HUES6 (cell line): Measurements from ENCODE around the gene HOXB3.
A peak's percentile ranks its signal among the peaks of the same experiment; 100 is the strongest.

Experiments
- H3K27ac ChIP-seq: 2 replicates; pipeline ENCODE4 v1.7.0; 2013; ENCODE audit warnings: low read depth, mild to moderate bottlenecking, low read length, inconsistent platforms
- H3K27me3 ChIP-seq: 2 replicates; pipeline ENCODE4 v1.6.1; 2013; ENCODE audit warnings: low read length; ENCODE audit not compliant: control insufficient read depth, insufficient read depth
- H3K36me3 ChIP-seq: 2 replicates; pipeline ENCODE4 v1.6.1; 2013; ENCODE audit warnings: low read length; ENCODE audit not compliant: control insufficient read depth, insufficient read depth
- H3K4me1 ChIP-seq: 2 replicates; pipeline ENCODE4 v1.6.1; 2013; ENCODE audit warnings: low read length; ENCODE audit not compliant: control insufficient read depth, insufficient read depth
- H3K4me3 ChIP-seq: 2 replicates; pipeline ENCODE4 v1.5.1; 2013; ENCODE audit warnings: low read depth, low read length
- H3K9ac ChIP-seq: one replicate; pipeline ENCODE4 v1.6.1; 2013; ENCODE audit warnings: mild to moderate bottlenecking, low read length
- H3K9me3 ChIP-seq: 2 replicates; pipeline ENCODE4 v1.6.1; 2013; ENCODE audit warnings: low read depth, low read length; ENCODE audit not compliant: control insufficient read depth, insufficient read depth

HOXB3 gene

GRCh38 chr17:48624544-48625494 is 34.8 kb upstream of the HOXB3 start:
- peaks cover 100% of the 10 kb centered on the region for H3K27me3 ChIP-seq
- H3K4me1 ChIP-seq, result peaks cover 15% of the 10 kb centered on the region; the same call in 1 of the 2 replicates
- H3K27ac ChIP-seq, result no peak overlapping the region
- peak overlapping the region; percentile 83 for H3K9ac ChIP-seq
- H3K4me3 ChIP-seq, result peak overlapping the region; percentile 58
- no peaks in the 10 kb centered on the region for H3K9me3 ChIP-seq
- no peaks in the 10 kb centered on the region for H3K36me3 ChIP-seq

DNA sequence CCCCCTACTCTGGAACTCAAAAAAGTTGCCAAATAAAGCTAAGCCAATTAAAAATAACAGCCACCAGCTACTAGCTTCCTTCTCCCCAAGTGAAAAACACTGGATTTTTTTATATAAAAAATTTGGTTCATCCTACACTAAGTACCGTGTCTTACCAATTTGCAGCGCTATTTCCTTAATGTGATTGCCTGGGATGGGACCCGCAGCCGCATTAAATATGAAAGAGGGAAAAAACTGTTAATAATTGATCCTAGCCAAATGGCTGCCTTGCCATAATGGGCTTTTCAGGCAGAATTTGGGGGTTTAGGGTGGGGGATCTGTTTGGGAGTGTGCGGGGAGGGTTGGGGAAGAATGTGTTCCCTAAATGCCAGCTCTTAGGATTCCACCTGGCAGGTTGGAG is 34.1 kb upstream of the HOXB3 start:
- peak overlapping the region; percentile 58; the same call in 1 of the 2 replicates for H3K4me3 ChIP-seq
- H3K27ac ChIP-seq, result no peak overlapping the region
- H3K9me3 ChIP-seq, result no peaks in the 10 kb centered on the region
- H3K4me1 ChIP-seq, result peaks cover 17% of the 10 kb centered on the region; the same call in 1 of the 2 replicates
- no peaks in the 10 kb centered on the region for H3K36me3 ChIP-seq
- H3K27me3 ChIP-seq, result peaks cover 100% of the 10 kb centered on the region
- H3K9ac ChIP-seq, result peak overlapping the region; percentile 83

- no peaks in the 10 kb centered on the region for H3K36me3 ChIP-seq
- H3K4me1 ChIP-seq, result peaks cover 17% of the 10 kb centered on the region; the same call in 1 of the 2 replicates
- H3K4me3 ChIP-seq, result peak overlapping the region; percentile 58
- no peak overlapping the region for H3K27ac ChIP-seq
- peaks cover 100% of the 10 kb centered on the region for H3K27me3 ChIP-seq
- peak overlapping the region; percentile 83 for H3K9ac ChIP-seq
- no peaks in the 10 kb centered on the region for H3K9me3 ChIP-seq
These were observed 33.5 kb upstream of the HOXB3 start for GRCh38 chr17:48623583-48623982.

GRCh38 chr17:48622857-48623256 is 32.8 kb upstream of the HOXB3 start:
- H3K27me3 ChIP-seq, result peaks cover 100% of the 10 kb centered on the region
- H3K9ac ChIP-seq, result peak overlapping the region; percentile 83
- H3K4me1 ChIP-seq, result peaks cover 20% of the 10 kb centered on the region; the same call in 1 of the 2 replicates
- H3K36me3 ChIP-seq, result no peaks in the 10 kb centered on the region
- H3K9me3 ChIP-seq, result no peaks in the 10 kb centered on the region
- H3K27ac ChIP-seq, result no peak overlapping the region
- H3K4me3 ChIP-seq, result peak overlapping the region; percentile 58; the same call in 1 of the 2 replicates

- H3K9ac ChIP-seq, result peak overlapping the region; percentile 83
- H3K4me1 ChIP-seq, result peaks cover 14% of the 10 kb centered on the region; the same call in 1 of the 2 replicates
- H3K4me3 ChIP-seq, result peak overlapping the region; percentile 19; the same call in 1 of the 2 replicates
- H3K9me3 ChIP-seq, result no peaks in the 10 kb centered on the region
- H3K27me3 ChIP-seq, result peaks cover 100% of the 10 kb centered on the region
- no peaks in the 10 kb centered on the region for H3K36me3 ChIP-seq
- no peak overlapping the region for H3K27ac ChIP-seq
These were observed 31.7 kb upstream of the HOXB3 start for GRCh38 chr17:48621410-48622392.

- Histone ChIP-seq H3K27ac (no peak overlapping the region; the same call in 1 of the 2 replicates), H3K9ac (peak overlapping the region; percentile 87), H3K4me1 (peaks cover 13% of the 10 kb centered on the region; the same call in 1 of the 2 replicates), H3K36me3 (no peaks in the 10 kb centered on the region), H3K27me3 (peaks cover 100% of the 10 kb centered on the region), H3K9me3 (no peaks in the 10 kb centered on the region), H3K4me3 (peak overlapping the region; percentile 32; the same call in 1 of the 2 replicates)
These were observed 30.6 kb upstream of the HOXB3 start for GRCh38 chr17:48620461-48621139.

GRCh38 chr17:48619826-48620449 is 29.9 kb upstream of the HOXB3 start:
- Histone ChIP-seq H3K9me3 (no peaks in the 10 kb centered on the region), H3K27me3 (peaks cover 100% of the 10 kb centered on the region), H3K27ac (no peak overlapping the region; the same call in 1 of the 2 replicates), H3K36me3 (no peaks in the 10 kb centered on the region), H3K9ac (peak overlapping the region; percentile 87), H3K4me3 (peak overlapping the region; percentile 32; the same call in 1 of the 2 replicates), H3K4me1 (peaks cover 13% of the 10 kb centered on the region; the same call in 1 of the 2 replicates)

DNA sequence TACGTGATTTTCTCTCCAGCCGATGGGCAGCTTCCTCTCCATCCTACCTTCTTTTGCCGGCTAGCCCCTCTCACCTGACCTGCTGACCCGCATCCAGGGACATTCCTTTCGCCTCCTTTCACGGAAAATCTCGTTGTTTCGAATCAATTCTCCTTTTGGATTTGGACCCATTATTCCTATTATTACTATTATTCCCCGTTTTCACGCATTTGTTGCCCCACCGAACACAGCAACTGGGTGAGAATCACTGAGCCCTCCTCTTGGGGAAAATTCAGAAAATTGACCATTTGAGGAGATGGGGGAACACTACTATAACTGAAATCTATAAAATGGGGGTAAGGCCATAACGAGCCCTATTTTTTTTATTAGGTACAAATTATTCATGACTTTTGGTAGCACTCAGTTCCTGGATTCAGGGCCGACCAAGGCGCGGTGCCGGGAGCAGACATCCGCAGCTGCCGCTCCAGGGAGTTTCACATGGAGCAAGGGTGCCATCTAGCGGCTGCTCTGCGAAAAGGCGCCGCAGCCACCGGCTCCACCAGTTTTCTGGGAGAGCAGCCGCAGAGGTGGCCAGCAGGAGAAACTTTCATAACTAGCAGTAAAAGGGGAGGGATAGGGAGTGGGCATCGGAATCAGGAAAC is 28.3 kb upstream of the HOXB3 start:
- no peaks in the 10 kb centered on the region for H3K36me3 ChIP-seq
- peak overlapping the region; percentile 39; the same call in 1 of the 2 replicates for H3K4me3 ChIP-seq
- H3K27ac ChIP-seq, result no peak overlapping the region; the same call in 1 of the 2 replicates
- peak overlapping the region; percentile 67 for H3K9ac ChIP-seq
- peaks cover 13% of the 10 kb centered on the region; the same call in 1 of the 2 replicates for H3K4me1 ChIP-seq
- no peaks in the 10 kb centered on the region for H3K9me3 ChIP-seq
- peaks cover 99% of the 10 kb centered on the region for H3K27me3 ChIP-seq

- Histone ChIP-seq H3K9ac (peak overlapping the region; percentile 67), H3K36me3 (no peaks in the 10 kb centered on the region), H3K4me1 (peaks cover 14% of the 10 kb centered on the region), H3K4me3 (peak overlapping the region; percentile 39; the same call in 1 of the 2 replicates), H3K27ac (no peak overlapping the region; the same call in 1 of the 2 replicates), H3K9me3 (no peaks in the 10 kb centered on the region), H3K27me3 (peaks cover 99% of the 10 kb centered on the region)
These were observed 27.6 kb upstream of the HOXB3 start for GRCh38 chr17:48617471-48618255.
